HCT116 (cell line): ENCODE measurements around the gene DNM2.

Experiments used
- EZH2phosphoT487 ChIP-seq: fragments of 200-600 bp; IDR thresholded peaks from 2 replicates; pipeline ENCODE4 v1.6.1; 2018; ENCODE audit warnings: antibody characterized with exemption, borderline replicate concordance
- POLR2A ChIP-seq: IDR thresholded peaks from 2 replicates; pipeline ENCODE4 v1.7.0; 2011; ENCODE audit warnings: borderline replicate concordance; ENCODE audit not compliant: insufficient read depth, insufficient read length; ENCODE audit errors: extremely low read depth
- SIN3A ChIP-seq: IDR thresholded peaks from 2 replicates; pipeline ENCODE4 v1.6.1; 2012; ENCODE audit warnings: low read depth
- SRF ChIP-seq: IDR thresholded peaks from 2 replicates; pipeline ENCODE4 v1.6.1; 2012; ENCODE audit warnings: low read depth
- TCF7L2 ChIP-seq: IDR thresholded peaks from 2 replicates; pipeline ENCODE4 v1.7.0; 2011; ENCODE audit warnings: borderline replicate concordance, inconsistent platforms; ENCODE audit not compliant: insufficient read depth, insufficient read length; ENCODE audit errors: extremely low read depth
- YY1 ChIP-seq: IDR thresholded peaks from 2 replicates; pipeline ENCODE4 v1.6.1; 2011; ENCODE audit warnings: low read length, low read depth, moderate library complexity, mild to moderate bottlenecking; ENCODE audit not compliant: insufficient replicate concordance; ENCODE audit errors: extremely low read depth
- TF ChIP-seq, protein P1 (sequence below), 3 experiments: fragments of 200-600 bp in 1 of 3; sonication (generic) in 1 of 3; IDR thresholded peaks in 2 of 3; conservative IDR thresholded peaks in 1 of 3; 2 replicates each; pipeline ENCODE4 v1.5.1; 2012 to 2017; ENCODE audit warnings: low read depth in 2 of 3, low read length in 2 of 3, antibody characterized with exemption in 1 of 3, borderline replicate concordance in 1 of 3, control low read depth in 1 of 3, mild to moderate bottlenecking in 1 of 3, mixed read lengths in 1 of 3, mixed run types in 1 of 3, moderate library complexity in 1 of 3; ENCODE audit not compliant: insufficient read depth in 1 of 3
- TF ChIP-seq, protein P2 (sequence below): IDR thresholded peaks from 2 replicates; pipeline ENCODE4 v1.6.1; 2012; ENCODE audit warnings: low read depth

DNA sequence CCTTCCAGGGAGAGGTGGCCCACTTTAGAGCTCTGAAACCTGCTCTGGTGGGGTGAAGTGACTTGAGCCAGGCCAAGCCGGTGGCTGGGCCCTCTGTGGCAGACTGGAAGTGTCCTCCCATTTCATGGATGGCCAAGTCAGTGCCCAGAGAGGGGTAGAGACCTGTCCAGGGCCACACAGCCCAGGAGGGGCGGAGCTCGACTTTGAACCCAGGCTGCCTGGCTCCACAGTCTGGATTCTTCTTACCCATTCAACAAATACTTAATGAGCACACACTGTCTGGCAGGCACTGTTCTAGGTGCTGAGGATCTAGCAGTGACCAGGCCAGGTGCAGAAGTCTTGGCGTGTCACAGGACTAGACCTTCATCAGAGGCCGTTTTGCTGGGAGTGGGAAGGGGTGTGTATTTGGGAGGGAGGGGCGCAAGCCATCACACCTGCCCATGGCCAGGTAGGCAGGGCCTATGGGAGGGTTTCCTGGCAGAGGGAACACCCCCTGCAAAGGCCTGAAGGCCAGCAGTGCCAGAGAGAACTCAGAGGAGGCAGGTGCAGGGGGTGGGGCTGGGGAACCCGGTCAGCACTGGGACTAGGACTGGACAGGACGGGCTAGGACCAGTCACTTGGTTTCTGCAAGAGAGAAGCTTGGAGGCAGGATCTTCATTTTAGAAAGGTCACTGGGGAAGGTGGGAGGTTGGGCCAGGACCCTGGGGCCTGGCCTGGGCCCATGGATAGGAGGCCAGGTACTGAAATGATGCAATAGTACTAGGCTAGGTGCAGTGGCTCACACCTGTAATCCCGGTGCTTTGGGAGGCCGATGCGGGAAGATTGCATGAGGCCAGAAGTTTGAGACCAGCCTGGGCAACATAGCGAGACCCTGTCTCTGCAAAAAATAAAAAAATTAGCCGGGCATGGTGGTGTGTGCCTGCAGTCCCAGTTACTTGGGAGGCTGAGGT lies 31.8 kb downstream of the DNM2 start:
- TF ChIP-seq, protein P1, sequence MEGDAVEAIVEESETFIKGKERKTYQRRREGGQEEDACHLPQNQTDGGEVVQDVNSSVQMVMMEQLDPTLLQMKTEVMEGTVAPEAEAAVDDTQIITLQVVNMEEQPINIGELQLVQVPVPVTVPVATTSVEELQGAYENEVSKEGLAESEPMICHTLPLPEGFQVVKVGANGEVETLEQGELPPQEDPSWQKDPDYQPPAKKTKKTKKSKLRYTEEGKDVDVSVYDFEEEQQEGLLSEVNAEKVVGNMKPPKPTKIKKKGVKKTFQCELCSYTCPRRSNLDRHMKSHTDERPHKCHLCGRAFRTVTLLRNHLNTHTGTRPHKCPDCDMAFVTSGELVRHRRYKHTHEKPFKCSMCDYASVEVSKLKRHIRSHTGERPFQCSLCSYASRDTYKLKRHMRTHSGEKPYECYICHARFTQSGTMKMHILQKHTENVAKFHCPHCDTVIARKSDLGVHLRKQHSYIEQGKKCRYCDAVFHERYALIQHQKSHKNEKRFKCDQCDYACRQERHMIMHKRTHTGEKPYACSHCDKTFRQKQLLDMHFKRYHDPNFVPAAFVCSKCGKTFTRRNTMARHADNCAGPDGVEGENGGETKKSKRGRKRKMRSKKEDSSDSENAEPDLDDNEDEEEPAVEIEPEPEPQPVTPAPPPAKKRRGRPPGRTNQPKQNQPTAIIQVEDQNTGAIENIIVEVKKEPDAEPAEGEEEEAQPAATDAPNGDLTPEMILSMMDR (IDR thresholded peaks at IDR 0.05 in 2 of 3, conservative IDR thresholded peaks at IDR 0.05 in 1 of 3; ENCODE audit: borderline replicate concordance in 1 of 3, insufficient read depth in 1 of 3, low read depth in 2 of 3, low read length in 2 of 3), result no peak
- TF ChIP-seq, protein P2, sequence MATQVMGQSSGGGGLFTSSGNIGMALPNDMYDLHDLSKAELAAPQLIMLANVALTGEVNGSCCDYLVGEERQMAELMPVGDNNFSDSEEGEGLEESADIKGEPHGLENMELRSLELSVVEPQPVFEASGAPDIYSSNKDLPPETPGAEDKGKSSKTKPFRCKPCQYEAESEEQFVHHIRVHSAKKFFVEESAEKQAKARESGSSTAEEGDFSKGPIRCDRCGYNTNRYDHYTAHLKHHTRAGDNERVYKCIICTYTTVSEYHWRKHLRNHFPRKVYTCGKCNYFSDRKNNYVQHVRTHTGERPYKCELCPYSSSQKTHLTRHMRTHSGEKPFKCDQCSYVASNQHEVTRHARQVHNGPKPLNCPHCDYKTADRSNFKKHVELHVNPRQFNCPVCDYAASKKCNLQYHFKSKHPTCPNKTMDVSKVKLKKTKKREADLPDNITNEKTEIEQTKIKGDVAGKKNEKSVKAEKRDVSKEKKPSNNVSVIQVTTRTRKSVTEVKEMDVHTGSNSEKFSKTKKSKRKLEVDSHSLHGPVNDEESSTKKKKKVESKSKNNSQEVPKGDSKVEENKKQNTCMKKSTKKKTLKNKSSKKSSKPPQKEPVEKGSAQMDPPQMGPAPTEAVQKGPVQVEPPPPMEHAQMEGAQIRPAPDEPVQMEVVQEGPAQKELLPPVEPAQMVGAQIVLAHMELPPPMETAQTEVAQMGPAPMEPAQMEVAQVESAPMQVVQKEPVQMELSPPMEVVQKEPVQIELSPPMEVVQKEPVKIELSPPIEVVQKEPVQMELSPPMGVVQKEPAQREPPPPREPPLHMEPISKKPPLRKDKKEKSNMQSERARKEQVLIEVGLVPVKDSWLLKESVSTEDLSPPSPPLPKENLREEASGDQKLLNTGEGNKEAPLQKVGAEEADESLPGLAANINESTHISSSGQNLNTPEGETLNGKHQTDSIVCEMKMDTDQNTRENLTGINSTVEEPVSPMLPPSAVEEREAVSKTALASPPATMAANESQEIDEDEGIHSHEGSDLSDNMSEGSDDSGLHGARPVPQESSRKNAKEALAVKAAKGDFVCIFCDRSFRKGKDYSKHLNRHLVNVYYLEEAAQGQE, result no peak
- TF ChIP-seq SRF (no peak), EZH2phosphoT487 (no peak), YY1 (no peak), POLR2A (no peak), SIN3A (no peak), TCF7L2 (no peak)
